Muscle of leg (tissue), 11 donors: Measurements from ENCODE around the gene SLTM. TPM values are rescaled to one million over a fixed set of nuclear protein-coding genes. Genes with fewer than 3 reads are reported as not detected.
"Not testable (repeated sequence)": the region's sequence is repeated elsewhere in the genome, so short reads cannot be mapped to it uniquely, and the experiment has no call there.

ENCODE experiments used
- DNase-seq: peaks from one replicate; pipeline ENCODE4 v3.0.0; 2013
- H3K27ac ChIP-seq: one replicate; pipeline ENCODE4 v1.5.1; 2013; ENCODE audit warnings: mild to moderate bottlenecking, low read length, control low read depth
- H3K27me3 ChIP-seq: one replicate; pipeline ENCODE4 v1.6.1; 2013; ENCODE audit warnings: low read length; ENCODE audit not compliant: control insufficient read depth, insufficient read depth
- H3K36me3 ChIP-seq: one replicate; pipeline ENCODE4 v1.6.1; 2013; ENCODE audit warnings: low read length; ENCODE audit not compliant: control insufficient read depth, insufficient read depth
- H3K4me1 ChIP-seq: one replicate; pipeline ENCODE4 v1.6.1; 2013; ENCODE audit warnings: low read length; ENCODE audit not compliant: control insufficient read depth, insufficient read depth
- H3K4me3 ChIP-seq: one replicate; pipeline ENCODE4 v1.5.1; 2013; ENCODE audit warnings: low read length, control low read depth
- H3K9me3 ChIP-seq: replicated peaks from 2 replicates; pipeline ENCODE4 v1.6.1; 2013; ENCODE audit warnings: low read depth, low read length; ENCODE audit not compliant: control insufficient read depth
- WGBS: methylation state at CpG from one replicate; pipeline ENCODE4 v1.1.5; 2013; ENCODE audit warnings: missing lambda C conversion rate; ENCODE audit not compliant: insufficient coverage; 5-methylcytosine and 5-hydroxymethylcytosine counted together
- polyA plus RNA-seq, 8 donors: library from polyadenylated mRNA; unstranded; fragments of 120-200 nt; gene quantifications; one replicate each; pipeline versions ENCODE4 v1.2.1 to v1.2.3, GENCODE V29; 2013; ENCODE audit warnings: inconsistent platforms in 1 of 8, low replicate concordance in 1 of 8; ENCODE audit not compliant: insufficient read length in 8 of 8, insufficient read depth in 1 of 8
- total RNA-seq: library from RNA; stranded (reverse); fragments of 120-200 nt; gene quantifications from one replicate; pipeline ENCODE4 v1.2.4, GENCODE V29; 2013

Gene SLTM
- total and polyA plus RNA-seq, 9 donors, result 53.0 to 76.8 (median 58.5) TPM

- DNase-seq, result peak; percentile 57
- Histone ChIP-seq H3K9me3 (no peaks in the 10 kb centered on the region), H3K36me3 (peaks cover 9% of the 10 kb centered on the region), H3K4me3 (peak overlapping the region; percentile 61), H3K27me3 (no peaks in the 10 kb centered on the region), H3K27ac (peak overlapping the region; percentile 93), H3K4me1 (peaks cover 5% of the 10 kb centered on the region)
- 0% methylated on average over 1 of the region's 6 CpGs for WGBS
Measured at GRCh38 chr15:58931987-58932588, 1.4 kb downstream of the SLTM start.

DNA sequence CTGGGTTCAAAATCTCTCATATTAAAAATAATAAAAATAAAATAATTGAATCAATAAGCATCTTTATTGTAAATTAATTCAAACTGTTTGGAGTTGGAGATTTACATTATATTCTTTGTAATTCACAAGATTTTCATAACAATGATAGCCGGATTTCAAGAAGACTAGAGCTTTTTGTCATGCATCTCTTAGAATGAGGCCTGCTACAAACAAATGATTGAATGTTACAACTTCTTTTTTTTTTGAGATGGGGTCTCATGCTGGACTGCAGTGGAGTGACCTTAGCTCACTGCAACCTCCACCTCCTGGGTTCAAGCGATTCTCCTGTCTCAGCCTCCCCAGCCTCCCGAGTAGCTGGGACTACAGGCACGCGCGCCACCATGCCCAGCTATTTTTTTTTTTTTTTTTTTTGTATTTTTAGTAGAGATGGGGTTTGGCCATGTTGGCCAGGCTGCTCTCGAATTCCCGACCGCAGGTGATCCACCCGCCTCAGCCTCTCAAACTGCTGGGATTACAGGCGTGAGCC lies 3.5 kb downstream of the SLTM start:
- Histone ChIP-seq H3K27ac (no peak overlapping the region), H3K4me1 (peaks cover 5% of the 10 kb centered on the region), H3K36me3 (peaks cover 11% of the 10 kb centered on the region)

DNA sequence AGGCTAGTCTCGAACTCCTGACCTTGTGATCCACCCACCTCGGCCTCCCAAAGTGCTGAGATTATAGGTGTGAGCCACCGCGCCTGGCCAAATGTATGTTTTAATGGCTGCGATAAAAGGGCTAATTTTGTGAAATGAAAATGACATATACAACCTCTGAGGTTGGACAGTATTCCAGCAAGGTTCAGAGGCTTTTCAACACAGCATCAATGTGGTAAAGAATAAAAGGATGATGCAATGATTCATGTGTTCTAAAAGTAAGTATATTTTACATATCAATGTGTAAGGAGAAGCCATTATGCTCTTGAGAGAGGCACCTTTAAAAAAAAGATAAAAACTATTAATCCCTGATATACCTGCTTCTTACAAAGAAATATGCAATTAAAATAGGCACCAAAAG lies 6.7 kb downstream of the SLTM start:
- Histone ChIP-seq H3K27ac (no peak overlapping the region), H3K36me3 (peaks cover 18% of the 10 kb centered on the region)
- 91% methylated on average over 4 of the region's 5 CpGs for WGBS

More for the DNA sequence above, 3.5 kb downstream of the SLTM start:
- Histone ChIP-seq H3K9me3 (no peaks in the 10 kb centered on the region), H3K4me3 (no peak overlapping the region), H3K27me3 (no peaks in the 10 kb centered on the region)
- DNase-seq, result no peak
- no CpG with 5 or more reads among the region's 11 CpGs for WGBS

GRCh38 chr15:58924327-58924726 lies 9.2 kb downstream of the SLTM start:
- Histone ChIP-seq H3K36me3 (peaks cover 19% of the 10 kb centered on the region), H3K27me3 (no peaks in the 10 kb centered on the region), H3K27ac (peak overlapping the region; percentile 0), H3K9me3 (no peaks in the 10 kb centered on the region), H3K4me1 (no peaks in the 10 kb centered on the region), H3K4me3 (no peak overlapping the region)
- DNase-seq, result no peak
- WGBS, result no CpG with 5 or more reads among the region's 2 CpGs

More for the DNA sequence above, 6.7 kb downstream of the SLTM start:
- Histone ChIP-seq H3K9me3 (no peaks in the 10 kb centered on the region), H3K27me3 (no peaks in the 10 kb centered on the region), H3K4me1 (no peaks in the 10 kb centered on the region), H3K4me3 (no peak overlapping the region)
- DNase-seq, result no peak

GRCh38 chr15:58923696-58924300 lies 9.7 kb downstream of the SLTM start:
- Histone ChIP-seq H3K9me3 (no peaks in the 10 kb centered on the region), H3K4me1 (no peaks in the 10 kb centered on the region), H3K4me3 (no peak overlapping the region), H3K27me3 (no peaks in the 10 kb centered on the region), H3K36me3 (peaks cover 18% of the 10 kb centered on the region), H3K27ac (no peak overlapping the region)
- 80% methylated on average over 2 of the region's 10 CpGs for WGBS
- DNase-seq, result no peak

GRCh38 chr15:58923284-58923683 lies 10.2 kb downstream of the SLTM start:
- DNase-seq, result no peak
- no peaks in the 10 kb centered on the region for H3K27me3 ChIP-seq
- no peaks in the 10 kb centered on the region for H3K4me1 ChIP-seq
- no peak overlapping the region for H3K27ac ChIP-seq
- H3K9me3 ChIP-seq, result no peaks in the 10 kb centered on the region
- peaks cover 18% of the 10 kb centered on the region for H3K36me3 ChIP-seq
- no peak overlapping the region for H3K4me3 ChIP-seq
- no CpG with 5 or more reads among the region's 4 CpGs for WGBS

DNA sequence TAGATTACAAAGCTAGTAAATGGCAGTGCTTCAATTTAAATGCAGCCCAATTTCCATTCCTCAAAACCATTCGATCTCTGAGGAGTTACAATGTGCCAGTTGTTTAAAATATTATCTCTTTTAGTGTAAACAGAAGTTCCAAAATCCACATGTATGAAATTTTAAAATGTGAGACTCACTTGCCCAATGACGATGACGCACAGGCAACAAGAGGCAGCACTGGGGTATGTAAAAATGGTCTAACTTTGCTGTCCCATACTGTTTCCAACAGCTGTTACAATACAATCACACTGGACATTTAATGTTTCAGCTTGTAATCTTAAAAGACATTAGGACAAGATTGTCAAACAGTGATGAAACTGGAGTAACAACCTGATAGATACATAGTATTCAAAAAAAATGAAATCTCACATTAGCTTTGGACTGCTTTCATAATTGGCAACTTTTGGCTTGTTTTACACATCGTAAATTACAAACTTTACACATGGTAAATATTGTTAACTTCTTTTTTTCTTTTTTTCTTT lies 12.2 kb downstream of the SLTM start:
- Histone ChIP-seq H3K4me1 (no peaks in the 10 kb centered on the region), H3K27me3 (no peaks in the 10 kb centered on the region), H3K36me3 (peaks cover 11% of the 10 kb centered on the region), H3K9me3 (no peaks in the 10 kb centered on the region), H3K4me3 (no peak overlapping the region), H3K27ac (no peak overlapping the region)
- DNase-seq, result no peak
- no CpG with 5 or more reads among the region's 4 CpGs for WGBS

DNA sequence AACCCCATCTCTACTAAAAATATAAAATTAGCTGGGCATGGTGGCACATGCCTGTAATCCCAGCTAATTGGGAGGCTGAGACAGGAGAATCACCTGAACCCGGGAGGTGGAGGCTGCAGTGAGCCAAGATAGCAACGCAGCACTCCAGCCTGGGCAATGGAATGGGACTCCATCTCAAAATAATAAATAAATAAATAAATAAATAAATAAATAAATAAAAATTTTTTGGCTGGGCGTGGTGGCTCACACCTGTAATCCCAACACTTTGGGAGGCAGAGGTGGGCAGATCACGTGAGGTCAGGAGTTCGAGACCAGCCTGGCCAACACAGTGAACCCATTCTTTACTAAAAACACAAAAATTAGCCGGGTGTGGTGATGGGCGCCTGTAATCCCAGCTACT lies 13.0 kb downstream of the SLTM start:
- peaks cover 11% of the 10 kb centered on the region for H3K36me3 ChIP-seq
- H3K9me3 ChIP-seq, H3K4me1 ChIP-seq, H3K27ac ChIP-seq, H3K4me3 ChIP-seq, DNase-seq, H3K27me3 ChIP-seq: not testable (repeated sequence)
- WGBS, result no CpG with 5 or more reads among the region's 7 CpGs

GRCh38 chr15:58919232-58919631 lies 14.2 kb downstream of the SLTM start:
- H3K27me3 ChIP-seq, result no peaks in the 10 kb centered on the region
- H3K36me3 ChIP-seq, result peaks cover 13% of the 10 kb centered on the region
- no peak overlapping the region for H3K27ac ChIP-seq
- no peak for DNase-seq
- H3K4me1 ChIP-seq, result no peaks in the 10 kb centered on the region
- H3K4me3 ChIP-seq, result no peak overlapping the region
- WGBS, result no CpG with 5 or more reads among the region's 7 CpGs
- H3K9me3 ChIP-seq, result no peaks in the 10 kb centered on the region

GRCh38 chr15:58918239-58918638 lies 15.2 kb downstream of the SLTM start:
- WGBS, result no CpG with 5 or more reads among the region's 5 CpGs
- Histone ChIP-seq H3K4me3 (no peak overlapping the region), H3K27ac (no peak overlapping the region), H3K27me3 (no peaks in the 10 kb centered on the region), H3K4me1 (no peaks in the 10 kb centered on the region), H3K9me3 (no peaks in the 10 kb centered on the region), H3K36me3 (peaks cover 11% of the 10 kb centered on the region)
- DNase-seq, result no peak
